ENCODE results near the gene RPS27L.
A peak's percentile ranks its signal among the peaks of the same experiment; 100 is the strongest.
"Not testable (repeated sequence)": the region's sequence is repeated elsewhere in the genome, so short reads cannot be mapped to it uniquely, and the experiment has no call there.

RPS27L gene

GRCh38 chr15:63140936-63141335 is 16.3 kb downstream of the RPS27L start:
- no peak for DNase-seq (ENCODE audit: low read depth)

GRCh38 chr15:63136742-63137141 is 20.5 kb downstream of the RPS27L start:
- DNase-seq (ENCODE audit: low read depth) = no peak

GRCh38 chr15:63135804-63136203 is 21.5 kb downstream of the RPS27L start:
- DNase-seq (ENCODE audit: low read depth) = no peak

- DNase-seq (ENCODE audit: low read depth) = no peak
These were observed 22.0 kb downstream of the RPS27L start for GRCh38 chr15:63135281-63135680.

- no peak for DNase-seq (ENCODE audit: low read depth)
These were observed 22.9 kb downstream of the RPS27L start for GRCh38 chr15:63134245-63134985.

GRCh38 chr15:63133786-63134185 is 23.5 kb downstream of the RPS27L start:
- no peak for DNase-seq (ENCODE audit: low read depth)

- no peak for DNase-seq (ENCODE audit: low read depth)
These were observed 30.6 kb downstream of the RPS27L start for GRCh38 chr15:63126726-63127125.

- DNase-seq (ENCODE audit: low read depth) = no peak
These were observed 32.8 kb downstream of the RPS27L start for GRCh38 chr15:63124506-63124905.

- peak; percentile 35 for DNase-seq (ENCODE audit: low read depth)
These were observed 35.0 kb downstream of the RPS27L start for GRCh38 chr15:63122002-63122875.

GRCh38 chr15:63121382-63122001 is 35.8 kb downstream of the RPS27L start, which contains the start of gene LACTB:
Gene LACTB (plus strand): TSS chr15:63121861. CDS start chr15:63121872, 11 bp downstream.
- peak; percentile 74 for DNase-seq (ENCODE audit: low read depth)

- no peak for DNase-seq (ENCODE audit: low read depth)
These were observed 38.4 kb downstream of the RPS27L start for GRCh38 chr15:63118854-63119253.

GRCh38 chr15:63114465-63114864 is 42.8 kb downstream of the RPS27L start:
- DNase-seq (ENCODE audit: low read depth) = no peak

GRCh38 chr15:63112871-63113270 is 44.4 kb downstream of the RPS27L start:
- no peak for DNase-seq (ENCODE audit: low read depth)

- DNase-seq (ENCODE audit: low read depth) = no peak
These were observed 45.8 kb downstream of the RPS27L start for GRCh38 chr15:63111481-63111880.

- DNase-seq (ENCODE audit: low read depth) = no peak
These were observed 46.8 kb downstream of the RPS27L start for GRCh38 chr15:63110428-63111026.

GRCh38 chr15:63109920-63110319 is 47.4 kb downstream of the RPS27L start:
- no peak for DNase-seq (ENCODE audit: low read depth)

GRCh38 chr15:63109498-63109897 is 47.8 kb downstream of the RPS27L start:
- no peak for DNase-seq (ENCODE audit: low read depth)

GRCh38 chr15:63107895-63108546 is 49.3 kb downstream of the RPS27L start:
- DNase-seq (ENCODE audit: low read depth) = no peak

- DNase-seq (ENCODE audit: low read depth) = not testable (repeated sequence)
These were observed 51.9 kb downstream of the RPS27L start for GRCh38 chr15:63105354-63105753.

- DNase-seq (ENCODE audit: low read depth) = no peak
These were observed 52.5 kb downstream of the RPS27L start for GRCh38 chr15:63104727-63105126.

GRCh38 chr15:63103416-63103815 is 53.9 kb downstream of the RPS27L start:
- DNase-seq (ENCODE audit: low read depth) = no peak

- DNase-seq (ENCODE audit: low read depth) = not testable (repeated sequence)
These were observed 57.7 kb downstream of the RPS27L start for GRCh38 chr15:63099581-63099980.

All from activated T-cell treated with anti-CD3 and anti-CD28 coated beads for 24 hours (primary cell).